ENCODE measurements around the gene PEAR1. TPM values are rescaled to one million over a fixed set of nuclear protein-coding genes. Genes with fewer than 3 reads are reported as not detected.

The PEAR1 gene
- total RNA-seq, 1 experiment from 2014 or later = 3.1 TPM

DNA sequence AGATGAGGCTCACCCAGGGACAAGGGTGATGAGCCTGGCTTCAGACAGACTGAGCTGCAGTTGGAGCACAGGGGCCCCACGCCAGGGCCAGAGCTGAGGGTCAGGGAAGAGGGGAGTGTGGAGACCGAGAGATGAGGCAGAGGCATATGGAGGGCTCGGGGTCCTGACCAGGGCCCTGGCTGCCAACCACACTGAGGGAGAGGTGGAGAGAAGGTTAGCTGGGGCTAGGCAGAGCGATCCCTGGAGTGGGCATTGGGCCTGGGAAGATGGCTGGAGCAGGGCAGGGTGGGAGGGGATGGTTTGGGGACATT, 8.0 kb downstream of the PEAR1 start:
- no peak for DNase-seq (ENCODE audit: low spot score)

- no peak for DNase-seq (ENCODE audit: low spot score)
Observed at GRCh38 chr1:156901966-156902915, 8.7 kb downstream of the PEAR1 start.

DNA sequence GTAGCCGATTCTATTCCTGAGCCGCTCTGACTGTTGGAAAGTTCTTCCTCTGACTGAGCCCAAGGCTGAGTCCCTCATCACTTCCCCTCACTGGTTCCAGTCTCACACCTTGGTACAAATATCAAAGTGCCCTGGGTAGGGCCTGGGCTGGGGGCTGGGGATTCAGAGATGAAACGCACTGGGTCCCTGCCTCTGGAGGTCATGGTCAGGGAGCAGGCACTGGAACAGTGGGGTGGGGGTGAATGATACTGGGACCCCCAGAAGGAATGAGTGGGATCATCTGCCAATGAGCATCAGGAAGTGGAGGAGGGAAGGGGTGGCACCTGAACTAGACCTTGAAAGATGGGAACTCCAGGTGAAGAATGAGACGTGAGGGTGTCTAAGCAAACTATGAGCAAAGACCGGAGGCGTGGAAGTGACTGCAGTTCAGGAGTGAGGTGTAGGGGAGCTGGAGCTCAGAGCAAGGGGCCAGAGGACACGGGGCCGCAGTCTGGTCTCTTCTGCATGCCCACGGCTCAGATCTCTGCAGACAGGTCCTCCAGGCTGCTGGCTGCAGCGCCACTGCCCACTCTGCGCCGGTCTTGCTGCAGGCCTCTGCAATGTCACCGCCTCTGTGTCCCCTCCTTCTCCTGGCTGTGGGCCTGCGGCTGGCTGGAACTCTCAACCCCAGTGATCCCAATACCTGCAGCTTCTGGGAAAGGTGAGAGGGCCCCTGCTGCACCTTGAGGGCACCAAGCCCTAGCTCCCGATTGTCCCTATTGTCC, 10.0 kb downstream of the PEAR1 start:
- no peak for DNase-seq (ENCODE audit: low spot score)

DNA sequence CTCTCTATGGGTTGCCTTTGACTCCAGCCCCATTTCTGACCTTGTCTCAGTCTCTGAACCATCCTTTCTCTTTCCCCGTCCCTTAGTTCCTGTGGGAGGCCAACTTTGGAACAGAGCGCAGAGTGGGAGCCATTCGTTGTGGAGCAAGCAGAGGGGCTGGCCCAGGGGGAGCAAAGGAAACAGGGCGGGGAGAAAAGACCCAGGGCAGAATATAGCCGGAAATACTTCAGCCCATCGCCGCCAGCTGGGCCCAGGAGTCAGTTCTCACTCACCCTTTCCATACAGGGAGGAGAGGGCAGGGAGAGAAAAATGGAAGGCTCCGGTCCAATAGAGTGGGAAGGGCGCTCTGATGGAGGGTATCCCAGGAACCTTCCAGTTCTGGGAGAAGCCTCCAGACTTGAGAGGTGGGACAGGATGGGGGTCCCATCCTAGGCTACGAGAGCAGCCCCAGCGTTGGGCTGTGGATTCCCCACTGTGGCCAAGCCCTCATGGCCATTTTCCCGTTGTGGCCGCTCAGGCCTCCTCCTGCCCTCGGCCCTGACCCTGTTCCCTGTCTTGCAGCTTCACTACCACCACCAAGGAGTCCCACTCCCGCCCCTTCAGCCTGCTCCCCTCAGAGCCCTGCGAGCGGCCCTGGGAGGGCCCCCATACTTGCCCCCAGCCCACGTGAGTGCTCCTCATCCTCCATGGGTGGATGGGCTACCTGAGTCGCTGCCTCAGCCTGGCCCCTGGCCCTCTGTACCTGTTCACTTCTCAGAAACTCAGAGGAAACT, 10.9 kb downstream of the PEAR1 start:
- no peak for DNase-seq (ENCODE audit: low spot score)

- DNase-seq (ENCODE audit: low spot score) = no peak
Observed at GRCh38 chr1:156905176-156905575, 11.7 kb downstream of the PEAR1 start.

DNA sequence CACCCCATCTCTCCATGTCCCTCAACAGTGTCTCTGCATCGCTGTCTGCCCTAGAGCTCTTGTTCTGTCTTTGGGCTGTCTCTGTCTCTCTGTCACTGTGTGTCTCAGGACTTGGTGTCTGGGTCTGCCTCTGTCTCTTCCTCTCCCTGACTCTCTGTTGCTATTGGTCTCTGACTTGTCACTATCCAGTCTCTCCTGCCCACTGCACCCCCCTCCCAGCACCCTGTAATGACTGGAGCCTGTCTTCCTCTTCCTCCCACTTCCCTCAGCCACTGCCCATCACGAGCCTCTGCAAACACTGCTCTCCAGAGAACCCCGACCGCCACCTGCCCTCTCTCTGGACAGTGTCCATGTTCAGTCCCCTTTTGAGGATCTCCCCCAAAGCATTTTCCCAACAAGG, 12.1 kb downstream of the PEAR1 start:
- DNase-seq (ENCODE audit: low spot score) = no peak

GRCh38 chr1:156906206-156906906, 12.8 kb downstream of the PEAR1 start:
- no peak for DNase-seq (ENCODE audit: low spot score)

DNA sequence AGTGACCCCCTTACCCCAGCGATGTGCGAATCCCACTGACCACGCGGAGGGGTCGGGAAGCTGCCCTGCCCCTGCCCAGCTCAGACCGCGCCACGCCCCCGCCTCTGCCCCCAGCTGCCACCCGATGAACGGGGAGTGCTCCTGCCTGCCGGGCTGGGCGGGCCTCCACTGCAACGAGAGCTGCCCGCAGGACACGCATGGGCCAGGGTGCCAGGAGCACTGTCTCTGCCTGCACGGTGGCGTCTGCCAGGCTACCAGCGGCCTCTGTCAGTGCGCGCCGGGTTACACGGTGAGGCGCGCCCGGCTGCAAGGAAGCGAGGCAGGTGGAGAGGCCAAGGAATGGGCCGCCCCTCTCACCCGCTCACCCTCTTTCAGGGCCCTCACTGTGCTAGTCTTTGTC, 15.0 kb downstream of the PEAR1 start:
- DNase-seq (ENCODE audit: low spot score) = no peak

DNA sequence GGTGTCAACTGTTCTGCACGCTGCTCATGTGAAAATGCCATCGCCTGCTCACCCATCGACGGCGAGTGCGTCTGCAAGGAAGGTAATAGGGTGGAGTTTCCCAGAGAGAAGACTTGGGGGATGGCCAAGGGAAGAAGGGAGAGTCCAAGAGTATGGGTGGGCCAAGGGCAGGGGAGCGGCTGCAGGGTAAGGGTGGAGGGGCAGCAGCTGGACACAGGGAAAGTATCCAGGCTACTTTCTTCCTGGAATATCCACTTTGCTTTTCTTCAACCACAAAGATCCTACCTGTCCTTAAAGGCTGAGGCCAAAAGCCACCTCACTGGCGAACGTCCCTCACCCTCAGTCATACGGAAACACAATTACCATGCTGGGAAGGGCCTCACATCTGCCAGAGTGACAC, 15.4 kb downstream of the PEAR1 start:
- no peak for DNase-seq (ENCODE audit: low spot score)

DNA sequence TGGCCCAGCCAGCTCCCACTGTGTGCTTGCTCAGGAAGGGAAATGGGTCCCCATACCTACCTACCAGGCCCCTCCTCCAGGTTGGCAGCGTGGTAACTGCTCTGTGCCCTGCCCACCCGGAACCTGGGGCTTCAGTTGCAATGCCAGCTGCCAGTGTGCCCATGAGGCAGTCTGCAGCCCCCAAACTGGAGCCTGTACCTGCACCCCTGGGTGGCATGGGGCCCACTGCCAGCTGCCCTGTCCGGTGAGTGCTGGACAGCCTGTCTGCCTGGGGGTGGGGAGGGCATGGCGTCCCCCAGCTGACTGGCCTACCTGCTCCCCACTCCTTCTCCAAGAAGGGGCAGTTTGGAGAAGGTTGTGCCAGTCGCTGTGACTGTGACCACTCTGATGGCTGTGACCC, 16.2 kb downstream of the PEAR1 start:
- no peak for DNase-seq (ENCODE audit: low spot score)

DNA sequence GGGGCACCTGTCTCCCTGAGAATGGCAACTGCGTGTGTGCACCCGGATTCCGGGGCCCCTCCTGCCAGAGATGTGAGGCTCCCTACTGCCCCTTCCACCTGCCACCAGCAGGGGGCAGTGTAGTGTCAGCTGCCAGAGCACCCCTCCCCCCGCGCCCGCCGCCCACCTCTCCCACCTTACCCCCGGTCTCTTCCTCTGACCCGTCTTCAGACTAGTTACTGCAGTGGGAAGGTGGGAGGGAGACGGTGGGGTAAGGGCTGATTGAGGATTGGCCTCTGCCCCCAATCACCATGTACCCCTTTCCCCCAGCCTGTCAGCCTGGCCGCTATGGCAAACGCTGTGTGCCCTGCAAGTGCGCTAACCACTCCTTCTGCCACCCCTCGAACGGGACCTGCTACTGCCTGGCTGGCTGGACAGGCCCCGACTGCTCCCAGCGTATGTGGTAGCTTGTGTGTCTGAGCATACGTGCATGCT, 16.8 kb downstream of the PEAR1 start:
- no peak for DNase-seq (ENCODE audit: low spot score)

- no peak for DNase-seq (ENCODE audit: low spot score)
Observed at GRCh38 chr1:156911577-156912298, 18.2 kb downstream of the PEAR1 start.

DNA sequence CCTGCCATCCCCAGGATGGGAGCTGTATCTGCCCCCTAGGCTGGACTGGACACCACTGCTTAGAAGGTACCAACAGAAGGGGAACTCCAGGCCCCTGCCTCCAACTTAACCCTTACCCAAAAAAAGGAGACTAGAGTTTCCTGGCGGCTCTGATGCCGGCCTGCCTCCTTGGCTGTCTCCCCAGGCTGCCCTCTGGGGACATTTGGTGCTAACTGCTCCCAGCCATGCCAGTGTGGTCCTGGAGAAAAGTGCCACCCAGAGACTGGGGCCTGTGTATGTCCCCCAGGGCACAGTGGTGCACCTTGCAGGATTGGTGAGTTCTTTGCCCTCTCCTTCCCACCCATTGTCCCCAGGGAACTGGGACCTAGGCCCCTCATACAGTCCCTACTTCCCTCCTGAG, 18.8 kb downstream of the PEAR1 start:
- no peak for DNase-seq (ENCODE audit: low spot score)

GRCh38 chr1:156912861-156913808, 19.6 kb downstream of the PEAR1 start:
- DNase-seq (ENCODE audit: low spot score) = no peak

DNA sequence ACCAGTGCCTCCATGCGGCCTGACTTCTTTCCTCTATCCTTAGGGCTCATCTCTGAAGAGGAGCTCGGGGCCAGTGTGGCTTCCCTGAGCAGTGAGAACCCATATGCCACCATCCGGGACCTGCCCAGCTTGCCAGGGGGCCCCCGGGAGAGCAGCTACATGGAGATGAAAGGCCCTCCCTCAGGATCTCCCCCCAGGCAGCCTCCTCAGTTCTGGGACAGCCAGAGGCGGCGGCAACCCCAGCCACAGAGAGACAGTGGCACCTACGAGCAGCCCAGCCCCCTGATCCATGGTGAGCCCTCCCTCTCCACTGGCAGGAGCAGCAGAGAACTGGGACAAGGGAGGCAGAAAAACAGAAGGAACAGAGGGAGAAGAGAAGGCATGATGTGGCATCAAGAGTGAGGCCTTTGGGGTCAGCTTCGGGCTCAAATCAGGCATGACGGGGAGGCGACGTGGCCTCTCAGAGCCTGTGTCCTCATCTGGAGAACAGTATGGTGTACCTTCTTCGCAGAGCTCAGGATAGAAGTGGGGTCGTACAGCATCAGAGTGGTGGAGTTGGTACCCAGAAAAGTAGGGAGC, 20.4 kb downstream of the PEAR1 start:
- DNase-seq (ENCODE audit: low spot score) = no peak

- peak; percentile 69 for DNase-seq (ENCODE audit: low spot score)
Observed at GRCh38 chr1:156914440-156914856, 20.9 kb downstream of the PEAR1 start.

- DNase-seq (ENCODE audit: low spot score) = no peak
Observed at GRCh38 chr1:156920233-156921052, 26.9 kb downstream of the PEAR1 start, which contains the start of gene LRRC71. TSS of gene LRRC71 (plus strand) at chr1:156920632. CDS start at chr1:156920804, 172 bp downstream.

DNA sequence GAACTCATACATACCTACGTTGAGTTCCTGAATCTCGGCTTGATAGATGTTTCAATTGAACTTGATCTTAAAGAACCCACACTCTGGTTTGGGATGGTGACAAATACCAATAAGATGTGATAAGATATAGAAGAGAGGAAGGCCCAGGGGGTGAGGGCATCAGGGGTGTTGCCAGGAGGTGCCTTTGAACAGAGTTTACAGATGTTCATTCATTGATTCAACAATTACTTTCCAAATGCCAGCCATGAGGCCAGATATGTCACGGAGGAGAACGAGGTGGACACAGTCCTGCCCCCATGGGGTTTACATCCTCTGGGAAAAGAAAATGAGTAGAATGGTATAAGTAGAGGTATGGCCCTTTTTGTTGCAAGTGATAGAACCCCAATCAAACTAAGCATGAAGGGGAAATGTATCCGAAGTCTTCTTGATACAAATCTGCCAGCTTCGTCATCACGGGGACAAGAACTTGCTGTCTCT, 27.6 kb downstream of the PEAR1 start:
- DNase-seq (ENCODE audit: low spot score) = no peak

Data from A172 (cell line).